A204.1 (cell line): ENCODE data around the gene BTBD9.

ENCODE experiments used
- FAIRE-seq: peaks from 2 replicates; lab custom pipeline; 2012; peaks lifted over from hg19 to GRCh38; lab: Jason Lieb, UNC

BTBD9 gene

DNA sequence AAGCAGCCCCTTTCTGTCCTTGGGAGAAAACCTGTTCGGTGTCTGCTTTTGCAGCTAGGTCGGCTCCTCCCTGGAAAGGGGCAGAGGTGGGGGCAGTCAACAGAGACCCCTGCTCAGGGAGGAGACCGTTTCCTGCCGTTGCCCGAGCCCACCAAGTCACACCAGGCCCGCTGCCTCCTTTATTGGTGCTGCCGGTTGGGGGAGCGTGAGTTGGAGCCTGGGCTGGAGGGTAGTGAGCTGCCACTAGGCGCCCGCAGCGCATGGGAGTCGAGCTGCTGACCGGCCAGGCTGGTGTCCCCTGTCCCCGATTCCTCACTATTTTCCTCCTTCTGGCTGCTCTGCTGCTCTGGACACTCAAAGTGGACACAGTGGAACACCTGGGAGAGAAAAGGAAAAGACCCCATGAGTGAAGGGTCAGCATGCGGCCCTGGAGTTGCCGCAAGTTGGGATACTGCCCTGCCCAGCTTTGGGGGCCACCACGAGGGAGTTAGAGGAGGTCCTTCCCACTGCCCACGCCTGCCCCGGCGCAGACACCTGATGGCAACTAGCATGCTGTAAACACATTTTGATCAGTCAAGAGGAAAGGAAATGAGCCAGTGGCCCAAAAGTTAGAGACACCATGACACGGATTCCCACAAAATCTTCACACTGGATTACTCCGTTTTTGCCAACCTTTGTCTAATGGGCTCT is 464.8 kb downstream of the BTBD9 start:
- FAIRE-seq, result no peak

DNA sequence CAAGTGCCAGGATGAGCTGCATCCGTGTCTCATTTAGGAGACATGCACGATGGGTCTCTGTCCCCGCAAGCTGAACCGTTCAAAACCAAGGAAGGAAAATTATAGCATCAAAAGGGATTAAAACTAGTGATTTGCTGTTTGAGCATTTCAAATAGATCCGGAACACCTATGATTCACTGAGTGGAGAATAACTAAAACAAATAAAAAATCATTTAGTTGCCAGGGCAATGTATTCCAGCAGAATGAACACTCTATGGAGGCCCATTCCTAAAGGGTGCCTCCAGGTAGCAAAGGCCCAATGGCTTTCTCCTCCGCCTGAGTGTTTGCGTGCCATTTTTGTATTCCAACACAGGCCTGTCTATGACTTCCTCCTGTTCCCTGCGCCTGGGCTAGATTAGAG is 465.4 kb downstream of the BTBD9 start:
- FAIRE-seq, result no peak

- no peak for FAIRE-seq
Observed at GRCh38 chr6:38173909-38174308, 465.8 kb downstream of the BTBD9 start.

- FAIRE-seq, result no peak
Observed at GRCh38 chr6:38172739-38173410, 466.9 kb downstream of the BTBD9 start.

DNA sequence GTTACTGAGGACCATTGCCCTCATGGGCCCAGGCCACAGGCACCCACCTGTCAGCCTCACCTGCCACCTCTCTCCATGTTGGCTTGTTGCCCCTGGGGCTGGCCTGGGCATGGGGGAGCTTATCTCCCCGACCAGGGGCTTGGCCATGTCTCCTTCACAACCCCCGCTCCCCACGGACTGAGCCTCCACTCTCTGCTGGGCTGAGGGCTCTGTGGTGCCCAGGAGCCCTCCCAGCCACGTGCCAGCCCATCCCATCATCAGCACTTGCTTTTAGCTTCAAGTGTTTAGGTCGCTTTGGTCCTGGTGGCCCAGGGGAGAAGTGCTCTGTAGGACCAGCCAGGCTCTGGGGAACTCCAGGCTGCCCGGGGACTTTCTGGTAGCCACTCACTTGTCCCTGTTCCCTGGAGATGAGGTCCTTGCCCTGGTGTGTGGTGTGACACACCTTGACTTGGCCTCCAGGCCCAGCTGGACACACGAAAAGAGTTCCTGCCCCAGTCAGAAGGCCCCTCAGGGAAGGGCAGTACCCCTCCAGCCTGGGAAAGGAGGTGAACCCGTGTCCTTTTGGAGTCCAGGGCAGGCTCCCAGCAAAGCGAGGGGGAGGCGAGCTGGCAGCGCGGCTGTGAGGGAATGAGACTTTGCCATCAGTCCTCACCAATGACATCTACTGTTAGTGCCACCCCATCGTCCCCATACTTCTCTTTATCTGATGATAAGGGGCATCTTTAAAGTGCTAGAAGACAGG is 467.6 kb downstream of the BTBD9 start:
- no peak for FAIRE-seq

DNA sequence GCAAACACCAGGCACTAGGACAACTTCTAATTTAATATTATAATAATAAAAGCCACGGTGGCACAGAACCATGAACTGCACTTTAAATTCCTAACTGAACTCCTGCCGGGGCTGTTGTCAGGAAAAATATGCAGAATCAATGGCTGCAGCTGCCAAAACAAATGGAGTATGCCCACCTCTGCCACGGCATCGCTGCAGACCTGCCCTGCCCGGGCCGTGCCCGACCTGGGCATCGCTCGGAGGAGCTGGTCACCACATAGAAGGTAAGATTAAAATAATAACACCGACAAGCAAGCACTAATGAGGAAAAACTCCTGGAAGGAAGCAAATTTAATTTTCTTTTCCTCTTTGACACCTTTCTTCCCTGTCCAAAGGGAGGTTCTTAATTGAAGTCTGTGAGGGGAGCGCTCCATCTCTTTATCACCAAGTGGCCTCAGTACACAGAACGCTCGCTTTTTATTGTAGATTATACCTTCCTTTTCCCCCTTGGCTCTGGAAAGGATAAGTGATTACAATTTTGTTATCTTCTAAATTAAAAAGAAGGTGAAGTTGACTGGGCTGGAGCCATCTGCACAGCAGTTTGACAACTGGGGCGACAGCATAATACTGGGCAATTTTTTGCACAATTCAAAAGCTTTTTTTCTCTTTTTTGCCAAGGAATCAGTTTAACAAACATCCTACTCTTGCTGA is 468.9 kb downstream of the BTBD9 start:
- no peak for FAIRE-seq

GRCh38 chr6:38169977-38170526 is 469.7 kb downstream of the BTBD9 start:
- FAIRE-seq, result no peak

DNA sequence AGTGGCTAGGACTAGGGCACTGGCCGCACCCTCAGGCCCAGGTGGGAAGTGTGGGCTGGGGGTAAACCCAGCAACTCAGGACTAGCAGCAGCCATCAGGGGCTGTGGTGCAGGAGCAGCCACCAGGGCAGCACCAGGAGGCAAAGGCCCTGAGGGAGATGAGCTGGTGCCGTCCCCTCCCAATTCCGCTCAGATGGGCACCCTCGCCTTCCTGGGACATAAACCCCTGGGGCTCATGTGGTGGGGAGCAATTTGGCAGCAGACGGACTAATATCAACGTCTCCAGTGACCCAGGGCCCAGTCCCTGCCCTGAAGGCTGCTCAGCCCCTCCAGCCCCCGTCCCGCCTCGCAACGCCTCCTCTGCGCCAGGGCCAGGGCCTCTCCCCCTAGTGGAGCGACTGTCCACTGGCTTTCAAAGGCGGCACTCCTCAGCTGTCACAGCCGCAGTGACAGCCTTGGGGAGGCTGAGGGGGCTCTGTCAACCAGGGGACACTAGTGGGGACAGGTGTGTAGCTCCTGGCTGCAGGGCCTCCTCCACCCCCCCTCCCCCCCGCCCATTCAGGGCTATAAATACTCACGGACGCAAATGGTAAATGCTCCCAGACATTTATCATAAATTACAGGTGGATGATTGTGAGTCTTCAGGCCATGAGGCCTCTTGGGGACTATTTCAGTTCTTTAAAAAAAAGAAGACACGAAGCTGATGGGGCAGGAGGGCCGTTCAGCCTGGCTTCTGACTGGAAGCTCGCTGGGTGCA is 470.3 kb downstream of the BTBD9 start:
- FAIRE-seq, result no peak

GRCh38 chr6:38168699-38169098 is 471.0 kb downstream of the BTBD9 start:
- no peak for FAIRE-seq

DNA sequence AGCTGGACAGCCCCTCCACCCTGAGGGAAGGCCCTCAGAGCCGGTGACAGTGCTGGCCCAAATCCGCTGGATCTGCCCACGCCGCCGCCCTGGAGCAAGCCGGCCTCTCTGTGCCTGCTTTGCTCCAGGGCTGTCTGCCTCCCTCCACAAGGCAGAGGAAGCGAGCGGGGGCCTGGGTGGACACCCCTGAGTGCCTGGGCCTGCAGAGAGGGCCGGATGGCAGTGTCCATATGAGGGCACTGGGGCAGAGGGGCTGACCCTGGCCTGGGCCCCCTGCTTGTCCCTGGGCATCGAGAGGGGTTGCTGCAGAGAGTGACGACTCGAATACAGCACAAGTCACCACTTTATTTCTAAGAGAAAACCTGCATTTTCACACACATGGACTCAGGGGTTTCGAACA is 471.6 kb downstream of the BTBD9 start:
- no peak for FAIRE-seq

DNA sequence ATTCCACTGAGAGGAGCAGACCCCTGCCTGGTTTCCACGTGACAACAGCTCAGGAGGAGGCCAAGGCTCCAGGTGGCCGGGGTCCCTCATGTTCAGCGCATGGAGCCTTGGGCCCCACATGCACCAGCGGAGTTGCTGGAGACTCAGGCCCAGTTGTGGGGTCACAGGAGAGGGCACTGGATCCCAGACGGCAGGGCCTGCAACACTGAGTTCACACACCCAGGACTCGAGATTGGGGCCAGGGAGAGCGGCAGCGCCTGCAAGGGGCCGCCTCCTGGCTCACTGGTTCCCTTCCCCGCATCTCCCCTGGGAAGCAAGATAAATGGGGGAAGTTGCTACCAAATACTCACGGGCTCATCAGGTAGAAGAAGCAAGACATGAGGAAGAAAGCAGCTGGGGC is 472.1 kb downstream of the BTBD9 start:
- FAIRE-seq, result no peak

DNA sequence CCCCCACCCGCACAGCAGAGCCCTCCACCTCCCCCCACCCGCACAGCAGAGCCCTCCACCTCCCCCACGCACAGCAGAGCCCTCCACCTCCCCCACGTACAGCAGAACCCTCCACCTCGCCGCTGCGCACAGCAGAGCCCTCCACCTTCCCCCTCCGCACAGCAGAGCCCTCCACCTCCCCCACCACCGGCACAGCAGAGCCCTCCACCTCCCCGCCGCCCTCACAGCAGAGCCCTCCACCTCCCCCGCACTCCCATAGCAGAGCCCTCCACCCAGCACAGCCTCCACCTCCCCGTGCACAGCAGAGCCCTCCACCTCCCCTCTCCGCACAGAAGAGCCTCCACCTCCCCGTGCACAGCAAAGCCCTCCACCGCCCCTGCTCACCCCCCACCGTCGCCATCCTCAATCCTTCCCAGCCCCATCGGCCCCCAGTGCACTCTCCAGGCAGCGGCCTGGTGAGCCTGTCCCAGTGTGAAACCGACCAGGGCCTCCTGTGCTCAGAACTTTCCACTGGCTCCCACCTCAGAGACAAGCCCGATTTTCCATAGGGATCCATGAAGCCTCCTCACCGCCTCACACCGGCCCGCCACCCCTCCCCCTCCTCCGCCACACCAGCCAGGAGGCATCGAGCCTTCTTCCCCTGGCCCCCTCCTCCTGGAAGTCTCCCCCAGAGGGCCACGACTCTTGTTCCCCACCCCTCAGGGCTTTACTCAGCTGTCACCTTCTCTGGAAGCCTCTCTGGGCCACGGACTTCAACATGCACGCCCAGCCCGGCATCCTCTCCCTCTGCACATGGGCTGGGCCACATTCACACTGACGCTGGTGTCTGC is 473.1 kb downstream of the BTBD9 start:
- no peak for FAIRE-seq

DNA sequence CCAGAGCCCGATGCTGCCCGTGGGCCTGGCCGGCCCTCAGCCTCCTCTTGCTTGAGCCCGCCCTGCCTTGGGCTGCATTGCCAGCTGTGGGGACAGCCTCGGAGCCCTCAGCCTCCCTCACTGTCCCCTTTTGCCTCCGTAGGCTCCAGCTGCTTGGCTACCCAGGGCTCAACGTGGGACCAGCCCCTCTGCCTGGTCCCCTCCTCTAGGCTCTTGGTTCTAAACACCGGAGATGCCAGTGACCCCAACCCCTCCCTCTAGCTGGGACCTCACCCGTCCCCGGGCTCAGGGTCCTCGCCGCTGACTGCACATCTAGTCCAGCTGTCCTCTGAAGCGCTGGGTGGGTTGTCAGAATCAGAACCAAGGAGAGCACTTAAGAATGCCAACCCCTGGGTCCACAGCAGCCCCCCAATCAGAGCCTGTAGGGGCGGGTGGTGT is 475.0 kb downstream of the BTBD9 start:
- no peak for FAIRE-seq

DNA sequence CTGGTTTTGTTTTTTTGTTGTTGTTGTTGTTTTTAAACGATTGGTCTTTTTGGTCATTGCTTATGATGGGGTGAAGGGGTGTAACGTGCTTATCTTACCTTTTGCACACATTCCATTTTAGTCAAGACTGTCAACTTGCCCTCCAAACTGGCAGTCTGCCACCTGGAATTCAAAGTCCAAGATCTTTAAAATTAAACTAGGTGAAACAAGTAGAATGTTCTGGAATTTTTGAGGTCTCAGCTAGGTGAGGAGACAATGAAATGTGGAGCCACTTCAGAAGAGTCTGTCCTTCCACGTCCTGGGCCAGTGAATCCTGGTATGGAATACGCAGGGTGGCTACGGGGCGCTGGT is 475.6 kb downstream of the BTBD9 start:
- FAIRE-seq, result no peak

DNA sequence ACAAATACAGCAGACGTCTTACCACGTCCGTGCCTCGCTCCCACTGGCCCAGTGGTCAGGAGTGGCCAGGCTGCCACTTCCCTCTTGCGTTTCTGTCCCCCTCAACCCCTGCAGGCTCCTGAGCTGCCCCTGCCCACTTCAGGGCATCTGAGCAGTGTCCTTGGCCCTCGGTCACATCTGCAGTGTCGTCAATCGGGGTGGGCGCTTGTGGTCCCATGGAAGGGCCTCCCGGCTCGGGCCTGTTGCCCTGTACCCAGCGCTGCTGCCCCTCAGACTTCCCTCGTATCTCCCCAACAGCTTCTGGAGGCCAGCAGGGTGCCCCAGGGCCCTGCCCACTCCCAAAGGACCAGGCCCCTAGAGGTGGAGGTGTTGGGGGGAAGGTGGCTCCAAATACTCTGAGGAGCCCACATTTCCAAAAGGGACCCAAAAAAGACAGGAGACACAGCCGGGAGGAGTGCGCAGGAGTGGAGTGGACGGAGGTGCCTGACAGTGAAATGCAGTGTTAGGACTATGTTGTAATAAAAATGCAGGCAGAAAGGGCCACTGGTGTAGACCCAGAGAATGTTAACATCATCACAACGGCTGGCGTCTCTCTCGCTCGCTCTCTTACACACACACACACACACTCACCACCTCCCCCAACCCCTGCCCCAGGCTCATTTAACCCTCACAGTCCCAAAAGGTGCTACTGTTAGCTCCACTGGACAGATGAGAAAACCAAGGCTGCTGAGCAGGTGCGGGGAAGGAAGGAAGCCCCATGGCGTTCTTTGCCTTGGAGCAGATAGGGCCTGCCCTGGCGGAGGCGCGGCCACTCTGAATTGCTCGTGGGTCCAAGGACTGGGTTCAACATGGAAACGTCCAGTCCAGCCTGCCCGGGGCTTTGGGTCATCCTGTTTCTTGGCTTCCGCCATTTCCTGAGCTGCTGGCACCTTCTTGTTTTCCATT is 476.3 kb downstream of the BTBD9 start:
- no peak for FAIRE-seq

DNA sequence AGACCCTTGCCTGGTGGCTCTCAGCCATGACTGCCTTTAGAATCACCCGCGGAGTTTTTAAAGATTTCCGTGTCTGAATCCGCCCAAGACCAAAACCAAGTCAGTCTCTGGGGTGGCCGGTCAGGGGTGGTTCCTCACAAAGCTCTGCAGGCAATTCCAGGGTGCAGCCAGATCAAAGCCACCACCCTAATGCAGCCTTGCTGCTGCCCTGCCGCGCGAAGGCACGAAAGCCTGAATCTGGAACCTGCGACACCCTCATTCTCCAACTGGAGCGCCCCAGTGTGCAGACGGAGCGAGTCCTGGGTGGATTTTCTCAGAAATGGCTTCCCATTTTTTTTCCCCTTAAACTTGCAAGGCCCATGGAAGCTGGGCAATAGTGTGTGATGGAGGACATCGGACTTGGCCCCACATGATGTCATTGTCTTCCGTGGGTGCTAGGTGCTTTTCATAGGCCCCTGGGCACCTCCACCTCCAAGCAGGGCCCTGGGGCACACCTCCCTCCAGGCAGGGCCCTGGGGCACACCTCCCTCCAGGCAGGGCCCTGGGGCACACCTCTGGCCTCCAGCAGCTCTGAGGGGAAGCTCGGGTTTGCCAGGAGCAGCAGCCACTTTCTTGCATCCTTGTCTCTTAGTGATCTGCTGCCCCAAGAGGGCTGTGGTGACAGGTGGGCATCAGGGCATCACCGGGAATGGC is 477.1 kb downstream of the BTBD9 start:
- FAIRE-seq, result no peak

DNA sequence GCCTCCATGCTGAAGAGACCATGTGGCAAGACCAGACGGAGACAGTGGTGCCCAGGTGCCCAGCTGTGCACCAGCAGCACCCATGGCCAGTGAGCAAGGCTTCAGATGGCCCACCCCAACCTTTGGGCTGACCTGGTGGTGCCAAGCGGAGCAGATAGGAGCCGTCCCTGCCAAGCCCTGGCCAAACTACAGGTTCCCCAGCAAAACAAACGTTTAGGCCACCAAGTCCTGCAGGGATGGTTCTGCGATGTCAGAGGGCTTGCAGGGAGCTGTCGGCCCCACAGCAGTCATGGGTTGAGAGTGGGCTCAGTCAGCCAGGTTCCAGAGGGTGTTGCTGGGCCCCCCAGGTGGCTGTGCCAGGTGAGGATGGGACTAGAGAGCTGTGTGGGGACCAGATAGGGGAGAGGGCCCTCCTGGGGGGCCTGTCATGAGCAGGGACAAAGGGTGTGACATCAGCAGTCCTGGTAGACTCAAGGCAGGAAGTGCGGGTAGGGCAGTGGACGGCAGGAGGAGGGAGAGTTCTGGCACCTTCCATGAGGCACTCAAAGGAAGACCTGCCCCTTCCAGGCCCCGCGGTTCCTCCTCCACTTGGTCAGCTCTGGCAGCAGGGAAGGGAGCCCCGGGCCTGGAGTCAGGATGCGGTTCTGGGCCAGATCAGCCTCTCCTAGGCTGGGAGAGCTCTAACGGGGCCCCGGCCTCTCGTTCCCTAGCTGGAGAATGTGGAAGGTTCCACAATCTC is 477.8 kb downstream of the BTBD9 start:
- no peak for FAIRE-seq

DNA sequence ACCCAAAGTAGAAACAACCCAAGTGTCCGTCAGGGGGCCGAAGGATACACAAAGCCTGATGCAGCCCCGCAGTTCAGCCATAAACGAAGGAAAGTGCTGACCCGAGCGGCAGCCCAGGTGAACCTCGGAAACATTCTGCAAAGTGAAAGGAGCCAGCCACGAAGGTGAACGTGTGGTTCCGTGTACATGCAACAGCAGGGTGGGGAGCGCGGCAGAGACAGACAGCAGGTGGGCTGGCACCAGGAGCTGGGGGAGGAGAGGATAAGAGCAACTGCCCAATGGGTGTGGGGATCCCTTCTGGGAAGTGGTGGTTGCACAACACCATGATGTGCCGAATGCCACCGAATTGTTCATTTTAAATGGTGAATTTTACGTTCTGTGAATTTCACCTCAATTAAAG is 478.4 kb downstream of the BTBD9 start:
- no peak for FAIRE-seq
